GM12878 (cell line): Measurements from ENCODE around the gene ZNF407. TPM values are rescaled to one million over a fixed set of nuclear protein-coding genes. Genes with fewer than 3 reads are reported as not detected.

Source experiments
- ATAC-seq: fragments of 200-7000 bp; cut with Tn5 transposase; 3 replicates; pipeline ENCODE4 v1.9.1; 2020; ENCODE audit warnings: mild to moderate bottlenecking, moderate library complexity
- BruUV-seq: library from RNA; stranded (reverse); fragments of 400-500 nt; replicated peaks from 2 replicates; lab custom pipeline; 2021; lab: Mats Ljungman, UMichigan
- CTCF ChIA-PET: fragments of 300-600 bp; sonication (Branson Sonifier 250); formaldehyde crosslinking; extraction: SDS; loops from one replicate; lab custom pipeline; 2021; ENCODE audit warnings: inconsistent platforms; lab: Yijun Ruan, JAX
- POLR2A ChIA-PET: fragments of 350-600 bp; formaldehyde crosslinking; extraction: SDS; loops from one replicate; lab custom pipeline; 2021; ENCODE audit warnings: inconsistent platforms; lab: Charles Lee
- RAD21 ChIA-PET: fragments of 300-600 bp; sonication (Branson Sonifier 250); formaldehyde crosslinking; loops from one replicate; lab custom pipeline; 2023; ENCODE audit warnings: antibody characterized with exemption; ENCODE audit not compliant: unreplicated experiment; lab: Charles Lee
- SMC1A ChIA-PET: fragments of 300-600 bp; sonication (Branson Sonifier 250); formaldehyde crosslinking; loops from one replicate; lab custom pipeline; 2023; ENCODE audit not compliant: unreplicated experiment, uncharacterized antibody; lab: Charles Lee
- DNase-seq: peaks from one replicate; pipeline ENCODE4 v3.0.0-alpha.2; 2011; ENCODE audit warnings: low read depth, low spot score
- FAIRE-seq: peaks from 3 replicates; lab custom pipeline; 2011; peaks lifted over from hg19 to GRCh38; lab: Jason Lieb, UNC
- H2AFZ ChIP-seq: 2 replicates; pipeline ENCODE4 v1.6.0; 2011; ENCODE audit warnings: low read depth, low read length, control low read depth; ENCODE audit not compliant: control insufficient read depth
- H3K27ac ChIP-seq: 2 replicates; pipeline ENCODE4 v1.5.1; 2011; ENCODE audit warnings: control low read depth; ENCODE audit not compliant: control insufficient read depth, insufficient read depth
- H3K27me3 ChIP-seq, 2 experiments: replicated peaks in 1 of 2; 2 replicates each; pipeline versions ENCODE4 v1.6.0 to v1.6.1; 2011; ENCODE audit warnings: low read length in 1 of 2; ENCODE audit not compliant: control insufficient read depth in 2 of 2, insufficient read depth in 2 of 2
- H3K36me3 ChIP-seq, 2 experiments: 2 replicates each; pipeline ENCODE4 v1.5.1; 2011; ENCODE audit warnings: low read length in 1 of 2; ENCODE audit not compliant: control insufficient read depth in 2 of 2, insufficient read depth in 2 of 2
- H3K4me1 ChIP-seq: 2 replicates; pipeline ENCODE4 v1.6.1; 2011; ENCODE audit warnings: mild to moderate bottlenecking, low read length, moderate library complexity, mixed read lengths; ENCODE audit not compliant: control insufficient read depth, insufficient read depth
- H3K4me2 ChIP-seq: 2 replicates; pipeline ENCODE4 v1.6.0; 2011; ENCODE audit warnings: control low read depth; ENCODE audit not compliant: control insufficient read depth, insufficient read depth
- H3K4me3 ChIP-seq: fragments of 200-600 bp; sonication (generic); 2 replicates; pipeline ENCODE4 v1.5.1; 2016
- H3K79me2 ChIP-seq: 2 replicates; pipeline ENCODE4 v1.6.0; 2011; ENCODE audit warnings: low read length; ENCODE audit not compliant: control insufficient read depth, insufficient read depth
- H3K9ac ChIP-seq: 2 replicates; pipeline ENCODE4 v1.8.0; 2011; ENCODE audit warnings: low read length, control low read depth, mixed read lengths; ENCODE audit not compliant: control insufficient read depth, insufficient read depth
- H3K9me3 ChIP-seq: replicated peaks from 3 replicates; pipeline ENCODE4 v1.5.1; 2011; ENCODE audit warnings: mild to moderate bottlenecking, low read length; ENCODE audit not compliant: control insufficient read depth, insufficient read depth
- H4K20me1 ChIP-seq: 2 replicates; pipeline ENCODE4 v1.6.0; 2011; ENCODE audit not compliant: control insufficient read depth, insufficient read depth
- BACH1 ChIP-seq: fragments of 450-650 bp; IDR thresholded peaks from 2 replicates; pipeline ENCODE4 v1.6.1; 2017; ENCODE audit warnings: mild to moderate bottlenecking, borderline replicate concordance
- CHD1 ChIP-seq: IDR thresholded peaks from 2 replicates; pipeline ENCODE4 v1.6.1; 2012; ENCODE audit warnings: low read depth, low read length, improper control_type of control experiment
- CREB1 ChIP-seq: IDR thresholded peaks from 2 replicates; pipeline ENCODE4 v1.6.1; 2012; ENCODE audit warnings: low read depth, mild to moderate bottlenecking, inconsistent platforms
- ETV6 ChIP-seq, 2 experiments: fragments of 450-650 bp in 1 of 2; IDR thresholded peaks in 1 of 2; conservative IDR thresholded peaks in 1 of 2; 2 replicates each; pipeline ENCODE4 v1.6.1; 2014; ENCODE audit warnings: antibody characterized with exemption in 1 of 2, borderline replicate concordance in 1 of 2, low read depth in 1 of 2, mild to moderate bottlenecking in 1 of 2, moderate library complexity in 1 of 2
- POLR2AphosphoS2 ChIP-seq: IDR thresholded peaks from 2 replicates; pipeline ENCODE4 v1.6.1; 2011; ENCODE audit warnings: low read depth, mild to moderate bottlenecking, low read length, improper control_type of control experiment, moderate library complexity
- SP1 ChIP-seq: IDR thresholded peaks from one replicate; pipeline ENCODE4 v1.6.1; 2011; ENCODE audit warnings: low read depth, low read length
- WGBS: methylation state at CpG from one replicate; pipeline ENCODE4 v1.1.6; 2016; ENCODE audit warnings: low lambda C conversion rate; ENCODE audit not compliant: insufficient replicate concordance, insufficient coverage; ENCODE audit errors: missing lambda C conversion rate; 5-methylcytosine and 5-hydroxymethylcytosine counted together
- in situ Hi-C: fragments of 300-500 bp; cut with MboI; formaldehyde crosslinking; loops from 9 replicates; pipeline ENCODE4 v1.14.3; 2018; ENCODE audit warnings: mixed read lengths
- intact Hi-C: fragments of 100-400 bp; cut with micrococcal nuclease; formaldehyde crosslinking; loops from one replicate; pipeline ENCODE4 v1.14.2; 2022; ENCODE audit not compliant: unreplicated experiment
- polyA plus RNA-seq, 11 experiments: library from polyadenylated mRNA; depleted of rRNA in 4 of 11; unstranded in 6 of 11; stranded (reverse) in 5 of 11; fragments of >200 nt; fragmentation: Nextera tagmentation in 4 of 11; fragmentation: Illumina TruSeq in 1 of 11; extraction: Ambion mirVana in 4 of 11; extraction: Trizol in 1 of 11; gene quantifications; 1 replicate in 1 of 11; 2 replicates in 10 of 11; pipeline versions ENCODE4 v1.2.1 to v1.2.3, GENCODE V29; 2011 to 2016; ENCODE audit warnings: inconsistent platforms in 2 of 11, missing spikeins in 2 of 11, low read depth in 1 of 11
- total RNA-seq, 4 experiments: library from RNA; depleted of rRNA in 3 of 4; stranded (reverse); fragments of >200 nt in 3 of 4; fragmentation: Illumina TruSeq in 1 of 4; extraction: Trizol in 1 of 4; gene quantifications; 2 replicates each; pipeline versions ENCODE4 v1.2.1 to v1.2.3, GENCODE V29; 2013 to 2021
- TF ChIP-seq, protein P1 (sequence below): fragments of 450-650 bp; IDR thresholded peaks from 2 replicates; pipeline ENCODE4 v1.6.1; 2017; ENCODE audit warnings: low read depth, mild to moderate bottlenecking, moderate library complexity
- TF ChIP-seq, protein P2 (sequence below): fragments of 450-650 bp; IDR thresholded peaks from 2 replicates; pipeline ENCODE4 v1.6.1; 2016; ENCODE audit warnings: mild to moderate bottlenecking
- TF ChIP-seq, protein P3 (sequence below): fragments of 450-650 bp; formaldehyde crosslinking; IDR thresholded peaks from 2 replicates; pipeline ENCODE4 v1.4.0; 2022; ENCODE audit warnings: mild to moderate bottlenecking, moderate library complexity

Gene ZNF407
- total and polyA plus RNA-seq, 10 of the 15 experiments (the other 5 are each of a cell fraction or from before 2014, with no cell fraction given) = 0.69 to 11.6 (median 5.3) TPM

DNA sequence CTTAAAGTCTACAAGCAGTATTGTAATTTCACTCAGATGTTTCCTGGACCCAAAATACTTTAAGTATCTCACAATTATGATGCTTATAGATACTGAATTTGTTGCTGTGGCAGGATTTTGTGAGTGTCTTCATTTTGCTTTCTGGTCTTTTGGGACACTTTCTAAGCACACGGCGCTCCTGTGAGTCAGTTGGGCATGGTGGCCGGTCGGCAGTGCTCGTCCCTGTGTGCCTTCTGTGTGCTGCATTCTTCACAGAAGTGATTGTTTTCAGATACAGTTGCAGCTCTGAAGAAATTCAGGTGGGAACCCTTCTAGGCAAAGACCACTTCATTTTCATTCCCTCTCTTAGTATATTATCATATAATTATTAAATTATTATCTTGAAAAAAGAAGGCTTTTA is 273.3 kb downstream of the ZNF407 start:
- WGBS = 84% methylated on average over 5 of the region's 5 CpGs
- Histone ChIP-seq H3K4me1 (peaks cover 18% of the 10 kb centered on the region), H3K27ac (peak overlapping the region; percentile 64; the same call in 1 of the 2 replicates), H3K79me2 (no peaks in the 10 kb centered on the region), H4K20me1 (no peaks in the 10 kb centered on the region), H3K36me3 (no peaks in the 10 kb centered on the region), H3K9ac (no peak overlapping the region), H2AFZ (no peak overlapping the region; the same call in 1 of the 2 replicates), H3K4me3 (no peak overlapping the region), H3K27me3 (no peaks in the 10 kb centered on the region), H3K4me2 (peak overlapping the region; percentile 52), H3K9me3 (no peaks in the 10 kb centered on the region)
- FAIRE-seq = no peak
- ChIA-PET POLR2A (no interaction called here), SMC1A (interaction anchor here (0.7 to 3.7 kb wide), 13 partner anchors 9 to 218 kb away, joined by 3 to 26 read pairs (median 5); no protein-coding TSS in a partner anchor), RAD21 (interaction anchor here (0.7 to 1.2 kb wide), 6 partner anchors 64 to 339 kb away, joined by 3 to 6 read pairs (median 4); partner anchors contain the start of gene TSHZ1), CTCF (interaction anchor here (0.7 to 0.8 kb wide), 2 partner anchors 193 to 218 kb away, joined by 3 read pairs; no protein-coding TSS in a partner anchor)
- peak; percentile 6; the same call in 2 of the 3 replicates for ATAC-seq
- no peak for DNase-seq
- TF ChIP-seq CHD1 = no peak
- TF ChIP-seq POLR2AphosphoS2 = no peak
- no peak for TF ChIP-seq BACH1
- TF ChIP-seq SP1 = no peak
- in situ Hi-C loops = no loop called here
- no TSS peak for BruUV-seq
- intact Hi-C loops = loop anchor here (5.0 to 10.0 kb wide), 3 partner anchors 64 to 334 kb away; partner anchors contain the start of gene PTGR3

DNA sequence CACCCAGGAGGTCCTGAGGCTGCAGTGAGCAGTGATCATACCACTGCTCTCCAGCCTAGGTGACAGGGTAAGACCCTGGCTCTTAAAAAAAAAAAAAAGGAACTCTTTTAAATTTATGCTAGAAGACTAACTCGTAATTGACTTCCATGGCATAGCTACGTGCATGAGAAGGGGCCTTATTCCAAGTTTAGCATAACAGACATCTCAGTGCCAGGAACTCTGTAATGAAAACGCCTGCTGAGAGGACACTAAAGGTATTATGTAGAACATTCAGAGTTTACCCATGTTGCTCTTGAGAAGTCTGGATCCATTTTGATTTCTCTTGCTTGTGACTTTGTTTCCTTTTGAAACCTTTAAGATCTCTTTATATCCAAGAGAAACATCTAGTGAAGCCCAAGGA is 276.0 kb downstream of the ZNF407 start:
- Histone ChIP-seq H3K27me3 (no peaks in the 10 kb centered on the region), H2AFZ (no peak overlapping the region), H3K4me1 (peaks cover 18% of the 10 kb centered on the region), H3K4me3 (no peak overlapping the region), H3K9me3 (no peaks in the 10 kb centered on the region), H3K9ac (no peak overlapping the region), H3K36me3 (no peaks in the 10 kb centered on the region), H3K4me2 (no peak overlapping the region), H3K79me2 (no peaks in the 10 kb centered on the region), H4K20me1 (peaks cover 2% of the 10 kb centered on the region; the same call in 1 of the 2 replicates), H3K27ac (no peak overlapping the region)
- ChIA-PET POLR2A (no interaction called here), SMC1A (interaction anchor here (1.5 kb wide), 1 partner anchor 66 kb away, joined by 4 read pairs; no protein-coding TSS in a partner anchor), RAD21 (interaction anchor here (1.3 kb wide), 1 partner anchor 77 kb away, joined by 3 read pairs; no protein-coding TSS in a partner anchor), CTCF (interaction anchor here (1.3 kb wide), 1 partner anchor 220 kb away, joined by 4 read pairs; no protein-coding TSS in a partner anchor)
- FAIRE-seq (no peak), DNase-seq (no peak), ATAC-seq (no peak)
- intact Hi-C loops = loop anchor here (5.0 to 10.0 kb wide), 3 partner anchors 66 to 331 kb away; partner anchors contain the start of gene PTGR3
- 72% methylated on average over 3 of the region's 3 CpGs for WGBS
- in situ Hi-C loops = no loop called here
- BruUV-seq = no TSS peak
- TF ChIP-seq, protein P1, sequence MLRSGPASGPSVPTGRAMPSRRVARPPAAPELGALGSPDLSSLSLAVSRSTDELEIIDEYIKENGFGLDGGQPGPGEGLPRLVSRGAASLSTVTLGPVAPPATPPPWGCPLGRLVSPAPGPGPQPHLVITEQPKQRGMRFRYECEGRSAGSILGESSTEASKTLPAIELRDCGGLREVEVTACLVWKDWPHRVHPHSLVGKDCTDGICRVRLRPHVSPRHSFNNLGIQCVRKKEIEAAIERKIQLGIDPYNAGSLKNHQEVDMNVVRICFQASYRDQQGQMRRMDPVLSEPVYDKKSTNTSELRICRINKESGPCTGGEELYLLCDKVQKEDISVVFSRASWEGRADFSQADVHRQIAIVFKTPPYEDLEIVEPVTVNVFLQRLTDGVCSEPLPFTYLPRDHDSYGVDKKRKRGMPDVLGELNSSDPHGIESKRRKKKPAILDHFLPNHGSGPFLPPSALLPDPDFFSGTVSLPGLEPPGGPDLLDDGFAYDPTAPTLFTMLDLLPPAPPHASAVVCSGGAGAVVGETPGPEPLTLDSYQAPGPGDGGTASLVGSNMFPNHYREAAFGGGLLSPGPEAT = no peak
- TF ChIP-seq, protein P2, sequence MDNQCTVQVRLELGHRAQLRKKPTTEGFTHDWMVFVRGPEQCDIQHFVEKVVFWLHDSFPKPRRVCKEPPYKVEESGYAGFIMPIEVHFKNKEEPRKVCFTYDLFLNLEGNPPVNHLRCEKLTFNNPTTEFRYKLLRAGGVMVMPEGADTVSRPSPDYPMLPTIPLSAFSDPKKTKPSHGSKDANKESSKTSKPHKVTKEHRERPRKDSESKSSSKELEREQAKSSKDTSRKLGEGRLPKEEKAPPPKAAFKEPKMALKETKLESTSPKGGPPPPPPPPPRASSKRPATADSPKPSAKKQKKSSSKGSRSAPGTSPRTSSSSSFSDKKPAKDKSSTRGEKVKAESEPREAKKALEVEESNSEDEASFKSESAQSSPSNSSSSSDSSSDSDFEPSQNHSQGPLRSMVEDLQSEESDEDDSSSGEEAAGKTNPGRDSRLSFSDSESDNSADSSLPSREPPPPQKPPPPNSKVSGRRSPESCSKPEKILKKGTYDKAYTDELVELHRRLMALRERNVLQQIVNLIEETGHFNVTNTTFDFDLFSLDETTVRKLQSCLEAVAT = no peak
- TF ChIP-seq ETV6 (conservative IDR thresholded peaks at IDR 0.05 in 1 of 2, IDR thresholded peaks at IDR 0.05 in 1 of 2; ENCODE audit: borderline replicate concordance in 1 of 2, low read depth in 1 of 2) = no peak
- TF ChIP-seq, protein P3, sequence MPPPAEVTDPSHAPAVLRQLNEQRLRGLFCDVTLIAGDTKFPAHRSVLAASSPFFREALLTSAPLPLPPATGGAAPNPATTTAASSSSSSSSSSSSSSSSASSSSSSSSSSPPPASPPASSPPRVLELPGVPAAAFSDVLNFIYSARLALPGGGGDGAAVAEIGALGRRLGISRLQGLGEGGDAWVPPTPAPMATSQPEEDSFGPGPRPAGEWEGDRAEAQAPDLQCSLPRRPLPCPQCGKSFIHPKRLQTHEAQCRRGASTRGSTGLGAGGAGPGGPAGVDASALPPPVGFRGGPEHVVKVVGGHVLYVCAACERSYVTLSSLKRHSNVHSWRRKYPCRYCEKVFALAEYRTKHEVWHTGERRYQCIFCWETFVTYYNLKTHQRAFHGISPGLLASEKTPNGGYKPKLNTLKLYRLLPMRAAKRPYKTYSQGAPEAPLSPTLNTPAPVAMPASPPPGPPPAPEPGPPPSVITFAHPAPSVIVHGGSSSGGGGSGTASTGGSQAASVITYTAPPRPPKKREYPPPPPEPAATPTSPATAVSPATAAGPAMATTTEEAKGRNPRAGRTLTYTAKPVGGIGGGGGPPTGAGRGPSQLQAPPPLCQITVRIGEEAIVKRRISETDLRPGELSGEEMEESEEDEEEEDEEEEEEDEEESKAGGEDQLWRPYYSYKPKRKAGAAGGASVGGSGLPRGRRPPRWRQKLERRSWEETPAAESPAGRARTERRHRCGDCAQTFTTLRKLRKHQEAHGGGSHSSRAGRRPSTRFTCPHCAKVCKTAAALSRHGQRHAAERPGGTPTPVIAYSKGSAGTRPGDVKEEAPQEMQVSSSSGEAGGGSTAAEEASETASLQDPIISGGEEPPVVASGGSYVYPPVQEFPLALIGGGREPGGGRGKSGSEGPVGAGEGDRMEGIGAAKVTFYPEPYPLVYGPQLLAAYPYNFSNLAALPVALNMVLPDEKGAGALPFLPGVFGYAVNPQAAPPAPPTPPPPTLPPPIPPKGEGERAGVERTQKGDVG (CRISPR knock-in tag) = no peak
- no peak for TF ChIP-seq CREB1
